OCI-LY7 (cell line): ENCODE data around the gene SLC43A1.

Experiments
- EZH2phosphoT487 ChIP-seq: fragments of 200-600 bp; sonication (generic); IDR thresholded peaks from 2 replicates; pipeline ENCODE4 v1.6.1; 2018; ENCODE audit warnings: low read depth, borderline replicate concordance, mild to moderate bottlenecking, mixed run types, antibody characterized with exemption, low read length, moderate library complexity, mixed read lengths
- TF ChIP-seq, protein P1 (sequence below): fragments of 200-600 bp; sonication (generic); conservative IDR thresholded peaks from 2 replicates; pipeline ENCODE4 v1.5.1; 2014; ENCODE audit warnings: mild to moderate bottlenecking, antibody characterized with exemption, low read length, moderate library complexity, mixed read lengths

DNA sequence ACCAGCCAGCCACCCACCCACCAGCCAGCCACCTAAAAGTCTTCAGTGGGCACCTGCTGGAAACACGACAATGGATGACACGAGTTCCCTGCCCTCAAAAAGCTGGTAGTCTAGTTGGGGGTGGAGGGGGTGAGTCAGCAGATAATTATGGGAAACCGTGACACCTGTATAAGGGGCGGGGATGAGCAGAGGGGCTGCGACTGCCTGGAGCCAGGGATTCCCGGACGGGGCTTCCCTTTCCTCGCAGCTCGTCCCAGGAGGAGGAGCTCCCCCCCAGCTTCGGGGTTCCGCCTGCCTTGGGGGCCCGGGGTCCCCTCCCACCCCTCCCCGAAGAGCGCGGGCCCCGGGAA lies 57.5 kb downstream of the SLC43A1 start:
- no peak for TF ChIP-seq EZH2phosphoT487
- TF ChIP-seq, protein P1, sequence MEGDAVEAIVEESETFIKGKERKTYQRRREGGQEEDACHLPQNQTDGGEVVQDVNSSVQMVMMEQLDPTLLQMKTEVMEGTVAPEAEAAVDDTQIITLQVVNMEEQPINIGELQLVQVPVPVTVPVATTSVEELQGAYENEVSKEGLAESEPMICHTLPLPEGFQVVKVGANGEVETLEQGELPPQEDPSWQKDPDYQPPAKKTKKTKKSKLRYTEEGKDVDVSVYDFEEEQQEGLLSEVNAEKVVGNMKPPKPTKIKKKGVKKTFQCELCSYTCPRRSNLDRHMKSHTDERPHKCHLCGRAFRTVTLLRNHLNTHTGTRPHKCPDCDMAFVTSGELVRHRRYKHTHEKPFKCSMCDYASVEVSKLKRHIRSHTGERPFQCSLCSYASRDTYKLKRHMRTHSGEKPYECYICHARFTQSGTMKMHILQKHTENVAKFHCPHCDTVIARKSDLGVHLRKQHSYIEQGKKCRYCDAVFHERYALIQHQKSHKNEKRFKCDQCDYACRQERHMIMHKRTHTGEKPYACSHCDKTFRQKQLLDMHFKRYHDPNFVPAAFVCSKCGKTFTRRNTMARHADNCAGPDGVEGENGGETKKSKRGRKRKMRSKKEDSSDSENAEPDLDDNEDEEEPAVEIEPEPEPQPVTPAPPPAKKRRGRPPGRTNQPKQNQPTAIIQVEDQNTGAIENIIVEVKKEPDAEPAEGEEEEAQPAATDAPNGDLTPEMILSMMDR: no peak
